GM23338 (cell line): ENCODE measurements around the gene RPL27. TPM values are rescaled to one million over a fixed set of nuclear protein-coding genes. Genes with fewer than 3 reads are reported as not detected.

Source experiments
- ATAC-seq: fragments of 200-7000 bp; cut with Tn5 transposase; 3 replicates; pipeline ENCODE4 v1.9.1; 2020
- DNase-seq: peaks from one replicate; pipeline ENCODE4 v3.0.0-alpha.2; 2015; ENCODE audit warnings: low spot score
- H2AFZ ChIP-seq: fragments of 200-600 bp; sonication (generic); 2 replicates; pipeline ENCODE4 v1.8.0; 2016; ENCODE audit warnings: antibody characterized with exemption, mild to moderate bottlenecking, moderate library complexity
- H3F3A ChIP-seq: fragments of 200-600 bp; sonication (generic); replicated peaks from 2 replicates; pipeline ENCODE4 v1.8.0; 2017; ENCODE audit warnings: antibody characterized with exemption, mixed run types, low read depth
- H3K27ac ChIP-seq: fragments of 200-600 bp; sonication (generic); 2 replicates; pipeline ENCODE4 v1.6.1; 2016; ENCODE audit warnings: low read depth
- H3K27me3 ChIP-seq: fragments of 200-600 bp; sonication (generic); 2 replicates; pipeline ENCODE4 v1.8.0; 2016; ENCODE audit warnings: mild to moderate bottlenecking, mixed run types, moderate library complexity; ENCODE audit not compliant: insufficient read depth
- H3K36me3 ChIP-seq: fragments of 200-600 bp; sonication (generic); 2 replicates; pipeline ENCODE4 v1.8.0; 2016; ENCODE audit warnings: mild to moderate bottlenecking; ENCODE audit not compliant: insufficient read depth
- H3K4me1 ChIP-seq: fragments of 200-600 bp; sonication (generic); 2 replicates; pipeline ENCODE4 v1.8.0; 2016; ENCODE audit warnings: mild to moderate bottlenecking, moderate library complexity; ENCODE audit not compliant: insufficient read depth
- H3K4me2 ChIP-seq: fragments of 200-600 bp; sonication (generic); 2 replicates; pipeline ENCODE4 v1.7.1; 2017; ENCODE audit warnings: mixed run types
- H3K4me3 ChIP-seq: fragments of 200-600 bp; sonication (generic); 2 replicates; pipeline ENCODE4 v1.6.1; 2016; ENCODE audit warnings: mixed run types
- H3K79me2 ChIP-seq: fragments of 200-600 bp; sonication (generic); replicated peaks from 2 replicates; pipeline ENCODE4 v1.8.0; 2017; ENCODE audit warnings: mild to moderate bottlenecking; ENCODE audit not compliant: insufficient read depth
- H3K9me2 ChIP-seq: fragments of 200-600 bp; sonication (generic); 2 replicates; pipeline ENCODE4 v1.8.0; 2017; ENCODE audit not compliant: insufficient read depth
- H4K20me1 ChIP-seq: fragments of 200-600 bp; sonication (generic); replicated peaks from 2 replicates; pipeline ENCODE4 v1.8.0; 2017; ENCODE audit warnings: mild to moderate bottlenecking; ENCODE audit not compliant: insufficient read depth
- H3K27ac Mint-ChIP-seq: 2 replicates; pipeline ENCODE4 v1.8.0; 2020; ENCODE audit warnings: inconsistent platforms, mild to moderate bottlenecking, moderate library complexity, mixed read lengths
- H3K27me3 Mint-ChIP-seq: 3 replicates; pipeline ENCODE4 v1.8.0; 2022; ENCODE audit warnings: low read depth, mild to moderate bottlenecking, moderate library complexity, mixed read lengths, inconsistent platforms; ENCODE audit not compliant: insufficient read depth, poor library complexity
- H3K36me3 Mint-ChIP-seq: 3 replicates; pipeline ENCODE4 v1.8.0; 2021; ENCODE audit warnings: low read depth, mild to moderate bottlenecking, inconsistent platforms, moderate library complexity, mixed read lengths
- H3K4me1 Mint-ChIP-seq: 3 replicates; pipeline ENCODE4 v1.8.0; 2020; ENCODE audit warnings: mild to moderate bottlenecking, inconsistent platforms, mixed read lengths
- H3K4me3 Mint-ChIP-seq: 3 replicates; pipeline ENCODE4 v1.8.0; 2021; ENCODE audit warnings: moderate library complexity, mild to moderate bottlenecking, inconsistent platforms, mixed read lengths
- H3K9me3 Mint-ChIP-seq: 3 replicates; pipeline ENCODE4 v1.8.0; 2020; ENCODE audit warnings: moderate library complexity, mild to moderate bottlenecking, inconsistent platforms, mixed read lengths
- CREB1 ChIP-seq: fragments of 250-450 bp; sonication (Bioruptor Pico); IDR thresholded peaks from 2 replicates; pipeline ENCODE4 v1.5.0; 2020; ENCODE audit warnings: low read depth, mild to moderate bottlenecking, moderate library complexity
- ETS1 ChIP-seq: IDR thresholded peaks from 2 replicates; pipeline ENCODE4 v1.6.1; 2016; ENCODE audit warnings: antibody characterized with exemption
- EZH2phosphoT487 ChIP-seq: fragments of 200-600 bp; sonication (generic); IDR thresholded peaks from one replicate; pipeline ENCODE4 v1.8.1; 2018; ENCODE audit warnings: antibody characterized with exemption; ENCODE audit not compliant: unreplicated experiment
- JUNB ChIP-seq: IDR thresholded peaks from one replicate; pipeline ENCODE4 v1.6.1; 2016; ENCODE audit warnings: antibody characterized with exemption; ENCODE audit not compliant: unreplicated experiment
- POLR2AphosphoS5 ChIP-seq: IDR thresholded peaks from 2 replicates; pipeline ENCODE4 v1.6.1; 2016; ENCODE audit warnings: antibody characterized with exemption, low read depth
- STAT1 ChIP-seq: IDR thresholded peaks from one replicate; pipeline ENCODE4 v1.6.1; 2016; ENCODE audit warnings: antibody characterized with exemption; ENCODE audit not compliant: unreplicated experiment
- ZNF331 ChIP-seq: fragments of 250-450 bp; sonication (Bioruptor Pico); IDR thresholded peaks from 2 replicates; pipeline ENCODE4 v1.5.0; 2020; ENCODE audit warnings: low read depth, mild to moderate bottlenecking, moderate library complexity
- polyA plus RNA-seq: library from polyadenylated mRNA; unstranded; fragments of >200 nt; fragmentation: Nextera tagmentation; extraction: Ambion mirVana; gene quantifications from 2 replicates; pipeline ENCODE4 v1.2.1, GENCODE V29; 2016
- total RNA-seq: library from RNA; depleted of rRNA; stranded (reverse); fragments of >200 nt; shearing (Covaris generic); gene quantifications from 2 replicates; pipeline ENCODE4 v1.2.3, GENCODE V29; 2014
- TF ChIP-seq, protein P1 (sequence below): fragments of 250-450 bp; sonication (Bioruptor Pico); IDR thresholded peaks from 2 replicates; pipeline ENCODE4 v1.5.0; 2020; ENCODE audit warnings: mild to moderate bottlenecking, moderate library complexity

Gene RPL27
- total and polyA plus RNA-seq, 2 experiments from 2014 or later: 1,784 to 2,722 TPM

DNA sequence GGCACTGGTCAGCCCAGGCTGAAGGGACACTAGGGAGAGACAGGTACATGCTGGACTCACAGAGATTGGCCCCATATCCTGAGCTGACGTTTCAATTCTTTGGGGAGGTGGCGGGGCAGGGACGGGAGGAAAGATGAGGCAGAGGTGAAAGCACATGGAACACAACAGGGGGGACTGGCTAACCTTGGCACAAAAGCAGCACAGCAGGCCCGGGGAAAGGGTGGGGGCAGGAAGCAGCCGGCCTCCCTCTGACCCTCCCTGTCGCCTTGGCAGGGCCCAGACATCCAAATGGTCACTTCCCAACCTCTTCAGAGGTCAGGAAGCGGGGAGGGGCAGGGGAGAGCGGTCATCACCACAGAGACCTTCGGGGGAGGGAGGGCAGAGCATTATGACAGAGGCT is 17.4 kb downstream of the RPL27 start (continued):
- TF ChIP-seq, protein P1, sequence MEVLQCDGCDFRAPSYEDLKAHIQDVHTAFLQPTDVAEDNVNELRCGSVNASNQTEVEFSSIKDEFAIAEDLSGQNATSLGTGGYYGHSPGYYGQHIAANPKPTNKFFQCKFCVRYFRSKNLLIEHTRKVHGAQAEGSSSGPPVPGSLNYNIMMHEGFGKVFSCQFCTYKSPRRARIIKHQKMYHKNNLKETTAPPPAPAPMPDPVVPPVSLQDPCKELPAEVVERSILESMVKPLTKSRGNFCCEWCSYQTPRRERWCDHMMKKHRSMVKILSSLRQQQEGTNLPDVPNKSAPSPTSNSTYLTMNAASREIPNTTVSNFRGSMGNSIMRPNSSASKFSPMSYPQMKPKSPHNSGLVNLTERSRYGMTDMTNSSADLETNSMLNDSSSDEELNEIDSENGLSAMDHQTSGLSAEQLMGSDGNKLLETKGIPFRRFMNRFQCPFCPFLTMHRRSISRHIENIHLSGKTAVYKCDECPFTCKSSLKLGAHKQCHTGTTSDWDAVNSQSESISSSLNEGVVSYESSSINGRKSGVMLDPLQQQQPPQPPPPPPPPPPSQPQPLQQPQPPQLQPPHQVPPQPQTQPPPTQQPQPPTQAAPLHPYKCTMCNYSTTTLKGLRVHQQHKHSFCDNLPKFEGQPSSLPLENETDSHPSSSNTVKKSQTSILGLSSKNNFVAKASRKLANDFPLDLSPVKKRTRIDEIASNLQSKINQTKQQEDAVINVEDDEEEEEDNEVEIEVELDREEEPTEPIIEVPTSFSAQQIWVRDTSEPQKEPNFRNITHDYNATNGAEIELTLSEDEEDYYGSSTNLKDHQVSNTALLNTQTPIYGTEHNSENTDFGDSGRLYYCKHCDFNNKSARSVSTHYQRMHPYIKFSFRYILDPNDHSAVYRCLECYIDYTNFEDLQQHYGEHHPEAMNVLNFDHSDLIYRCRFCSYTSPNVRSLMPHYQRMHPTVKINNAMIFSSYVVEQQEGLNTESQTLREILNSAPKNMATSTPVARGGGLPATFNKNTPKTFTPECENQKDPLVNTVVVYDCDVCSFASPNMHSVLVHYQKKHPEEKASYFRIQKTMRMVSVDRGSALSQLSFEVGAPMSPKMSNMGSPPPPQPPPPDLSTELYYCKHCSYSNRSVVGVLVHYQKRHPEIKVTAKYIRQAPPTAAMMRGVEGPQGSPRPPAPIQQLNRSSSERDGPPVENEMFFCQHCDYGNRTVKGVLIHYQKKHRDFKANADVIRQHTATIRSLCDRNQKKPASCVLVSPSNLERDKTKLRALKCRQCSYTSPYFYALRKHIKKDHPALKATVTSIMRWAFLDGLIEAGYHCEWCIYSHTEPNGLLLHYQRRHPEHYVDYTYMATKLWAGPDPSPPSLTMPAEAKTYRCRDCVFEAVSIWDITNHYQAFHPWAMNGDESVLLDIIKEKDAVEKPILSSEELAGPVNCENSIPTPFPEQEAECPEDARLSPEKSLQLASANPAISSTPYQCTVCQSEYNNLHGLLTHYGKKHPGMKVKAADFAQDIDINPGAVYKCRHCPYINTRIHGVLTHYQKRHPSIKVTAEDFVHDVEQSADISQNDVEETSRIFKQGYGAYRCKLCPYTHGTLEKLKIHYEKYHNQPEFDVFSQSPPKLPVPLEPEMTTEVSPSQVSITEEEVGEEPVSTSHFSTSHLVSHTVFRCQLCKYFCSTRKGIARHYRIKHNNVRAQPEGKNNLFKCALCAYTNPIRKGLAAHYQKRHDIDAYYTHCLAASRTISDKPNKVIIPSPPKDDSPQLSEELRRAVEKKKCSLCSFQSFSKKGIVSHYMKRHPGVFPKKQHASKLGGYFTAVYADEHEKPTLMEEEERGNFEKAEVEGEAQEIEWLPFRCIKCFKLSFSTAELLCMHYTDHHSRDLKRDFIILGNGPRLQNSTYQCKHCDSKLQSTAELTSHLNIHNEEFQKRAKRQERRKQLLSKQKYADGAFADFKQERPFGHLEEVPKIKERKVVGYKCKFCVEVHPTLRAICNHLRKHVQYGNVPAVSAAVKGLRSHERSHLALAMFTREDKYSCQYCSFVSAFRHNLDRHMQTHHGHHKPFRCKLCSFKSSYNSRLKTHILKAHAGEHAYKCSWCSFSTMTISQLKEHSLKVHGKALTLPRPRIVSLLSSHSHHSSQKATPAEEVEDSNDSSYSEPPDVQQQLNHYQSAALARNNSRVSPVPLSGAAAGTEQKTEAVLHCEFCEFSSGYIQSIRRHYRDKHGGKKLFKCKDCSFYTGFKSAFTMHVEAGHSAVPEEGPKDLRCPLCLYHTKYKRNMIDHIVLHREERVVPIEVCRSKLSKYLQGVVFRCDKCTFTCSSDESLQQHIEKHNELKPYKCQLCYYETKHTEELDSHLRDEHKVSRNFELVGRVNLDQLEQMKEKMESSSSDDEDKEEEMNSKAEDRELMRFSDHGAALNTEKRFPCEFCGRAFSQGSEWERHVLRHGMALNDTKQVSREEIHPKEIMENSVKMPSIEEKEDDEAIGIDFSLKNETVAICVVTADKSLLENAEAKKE (CRISPR knock-in tag): no peak
- TF ChIP-seq ETS1 (no peak), CREB1 (CRISPR knock-in tag) (no peak)

- DNase-seq: no peak
- Histone ChIP-seq H3F3A (0 out of 2 replicates have a peak, but pooled peaks cover 2% of the 10 kb centered on the region), H2AFZ (no peak overlapping the region), H4K20me1 (peaks cover 10% of the 10 kb centered on the region), H3K4me1 (peaks cover 28% of the 10 kb centered on the region), H3K4me2 (no peak overlapping the region), H3K36me3 (peaks cover 9% of the 10 kb centered on the region; the same call in 1 of the 2 replicates), H3K4me3 (no peak overlapping the region), H3K27ac (no peak overlapping the region), H3K79me2 (peaks cover 33% of the 10 kb centered on the region), H3K9me2 (no peaks in the 10 kb centered on the region), H3K27me3 (no peaks in the 10 kb centered on the region)
- Mint-ChIP-seq H3K27ac (no peak overlapping the region; the same call in 1 of the 2 replicates), H3K27me3 (peaks cover 5% of the 10 kb centered on the region), H3K9me3 (no peaks in the 10 kb centered on the region), H3K36me3 (peaks cover 53% of the 10 kb centered on the region), H3K4me3 (peak overlapping the region; percentile 10; the same call in 2 of the 3 replicates), H3K4me1 (peaks cover 58% of the 10 kb centered on the region)
- no peak for ATAC-seq
- TF ChIP-seq EZH2phosphoT487: no peak
- TF ChIP-seq JUNB: no peak
- TF ChIP-seq ZNF331 (CRISPR knock-in tag): no peak
- TF ChIP-seq, protein P1 (CRISPR knock-in tag): no peak
- no peak for TF ChIP-seq STAT1
- TF ChIP-seq POLR2AphosphoS5: no peak
These were observed 18.0 kb downstream of the RPL27 start for GRCh38 chr17:43016216-43016615.
